Daoy (cell line): ENCODE data around the gene CDYL. TPM values are rescaled to one million over a fixed set of nuclear protein-coding genes. Genes with fewer than 3 reads are reported as not detected.
"Not testable (repeated sequence)": the region's sequence is repeated elsewhere in the genome, so short reads cannot be mapped to it uniquely, and the experiment has no call there.

Experiments
- DNase-seq: peaks from one replicate; pipeline ENCODE4 v3.0.0-alpha.2; 2015; ENCODE audit warnings: low read depth
- total RNA-seq: library from RNA; depleted of rRNA; stranded (reverse); fragments of >200 nt; shearing (Covaris generic); gene quantifications from 2 replicates; pipeline ENCODE4 v1.2.3, GENCODE V29; 2014

Gene CDYL
- total RNA-seq, 1 experiment from 2014 or later: 22.9 TPM

DNA sequence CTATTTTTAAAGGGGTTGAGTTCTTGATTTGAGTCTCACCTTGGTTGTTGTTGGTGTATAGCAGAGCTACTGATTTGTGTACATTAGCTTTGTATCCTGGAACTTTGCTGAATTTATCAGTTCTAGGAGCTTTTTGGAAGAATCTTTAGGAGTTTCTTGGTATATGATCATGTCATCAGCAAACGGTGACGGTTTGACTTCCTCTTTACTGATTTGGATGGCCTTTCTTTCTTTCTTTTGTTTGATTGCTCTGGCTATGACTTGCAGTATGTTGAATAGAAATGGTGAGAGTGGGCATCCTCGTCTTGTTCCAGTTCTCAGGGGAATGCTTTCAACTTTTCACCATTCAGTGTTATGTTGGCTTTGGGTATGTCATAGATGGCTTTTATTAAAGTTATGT is 64.0 kb downstream of the CDYL start:
- DNase-seq: no peak

DNA sequence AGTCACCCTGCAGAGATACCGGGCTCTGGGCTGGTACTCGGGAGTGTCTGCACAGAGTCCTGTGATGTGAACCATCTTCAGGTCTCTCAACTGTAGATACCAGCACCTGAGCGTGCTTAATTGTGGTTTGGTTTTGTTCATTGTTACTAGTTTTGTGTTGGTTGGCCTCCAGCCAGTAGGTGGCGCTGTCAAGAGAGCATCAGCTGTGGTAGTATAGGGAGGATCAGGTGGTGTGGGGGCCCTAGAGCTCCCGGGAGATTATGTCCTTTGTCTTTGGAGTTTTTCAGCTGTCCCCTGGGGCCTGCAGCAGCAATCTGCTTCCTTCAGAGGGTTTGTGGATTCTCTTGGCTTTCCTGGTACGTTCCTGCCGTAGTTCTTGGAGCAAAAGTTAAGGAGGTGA is 67.9 kb downstream of the CDYL start:
- DNase-seq: no peak

DNA sequence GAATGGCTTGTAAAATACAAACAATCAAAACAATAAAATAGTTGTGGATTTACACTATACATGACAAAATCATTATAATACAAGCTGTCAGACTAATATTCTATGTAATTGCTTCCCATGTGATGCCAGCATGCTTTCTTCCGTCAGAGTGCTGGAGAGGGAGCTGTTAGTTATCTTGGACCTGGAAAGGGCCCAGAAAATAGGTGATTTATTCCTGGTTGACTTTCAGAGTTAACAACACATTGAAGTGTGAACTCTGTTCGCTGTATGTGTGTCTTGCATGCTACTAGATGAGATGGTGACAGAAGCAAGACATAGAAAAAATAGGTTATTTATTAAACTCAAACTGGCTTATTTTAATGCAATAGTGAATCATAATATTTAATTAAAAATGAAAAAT is 70.2 kb downstream of the CDYL start:
- DNase-seq: no peak

DNA sequence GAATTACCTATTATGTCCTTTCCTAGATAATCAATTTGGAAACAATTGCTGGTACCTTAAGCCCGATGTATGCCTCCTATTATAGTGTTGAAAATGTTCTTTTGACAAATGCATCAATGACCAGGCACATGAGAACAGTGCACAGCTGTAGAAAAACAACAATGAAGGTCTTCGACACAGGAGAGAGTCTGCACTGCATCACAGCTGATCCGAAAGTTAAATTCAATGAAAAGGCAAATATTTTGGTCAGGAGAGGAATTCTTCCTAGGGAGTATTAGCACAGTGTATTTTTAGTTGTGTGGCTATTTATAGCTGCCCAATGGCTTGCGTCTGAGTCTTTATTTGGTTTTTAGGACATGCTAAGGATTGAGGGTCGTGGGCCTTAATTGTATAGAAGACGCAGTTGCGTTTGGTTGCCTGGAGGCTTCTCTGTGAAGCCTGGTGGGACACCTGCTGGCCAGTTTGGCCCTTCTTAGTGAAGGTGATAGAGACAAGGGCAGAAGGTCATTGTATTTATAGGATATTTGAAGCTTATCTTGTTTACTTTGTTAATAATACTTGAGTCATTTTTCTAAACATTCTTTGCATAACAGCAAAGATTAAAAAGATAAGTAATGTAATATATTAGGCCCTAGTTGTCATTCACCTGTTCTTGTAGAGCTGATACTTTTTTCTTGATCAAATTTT is 72.3 kb downstream of the CDYL start:
- no peak for DNase-seq

DNA sequence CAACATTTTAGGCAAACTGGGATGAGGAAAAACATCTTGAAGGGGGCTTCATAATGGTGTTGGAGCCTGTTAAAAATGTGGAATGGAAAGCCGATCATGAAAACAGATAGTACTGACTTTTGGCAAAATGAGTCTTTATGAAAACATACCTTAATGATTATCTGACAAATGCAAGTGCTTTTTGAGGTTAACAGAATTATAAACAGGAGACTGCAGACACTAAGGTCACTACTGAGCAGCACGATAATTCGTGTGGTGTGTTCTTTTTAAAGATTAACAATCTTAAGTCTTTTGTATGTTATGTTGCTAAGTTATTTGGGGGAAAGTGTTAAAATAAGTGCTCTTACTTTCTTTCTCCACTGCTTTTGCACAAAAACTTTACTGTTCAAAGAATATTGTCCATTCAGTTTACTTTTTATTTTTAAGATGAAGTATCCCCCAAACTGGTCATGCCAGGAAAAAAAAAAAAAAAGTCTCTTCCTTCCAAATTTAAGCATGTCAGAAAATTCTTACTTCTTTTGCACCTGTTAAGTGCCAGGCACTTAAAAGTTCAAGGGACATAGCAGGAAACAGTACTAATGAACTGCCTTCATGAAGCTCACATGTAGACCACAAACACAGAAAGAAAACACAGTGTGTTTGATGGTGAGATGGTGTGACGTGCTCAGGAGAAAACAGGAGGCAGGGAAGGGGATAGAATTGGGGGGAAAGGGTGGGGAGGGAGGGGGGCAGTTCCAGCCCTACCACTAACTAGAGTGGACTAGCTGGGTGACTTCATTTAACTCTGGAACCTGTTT is 73.2 kb downstream of the CDYL start:
- DNase-seq: no peak

DNA sequence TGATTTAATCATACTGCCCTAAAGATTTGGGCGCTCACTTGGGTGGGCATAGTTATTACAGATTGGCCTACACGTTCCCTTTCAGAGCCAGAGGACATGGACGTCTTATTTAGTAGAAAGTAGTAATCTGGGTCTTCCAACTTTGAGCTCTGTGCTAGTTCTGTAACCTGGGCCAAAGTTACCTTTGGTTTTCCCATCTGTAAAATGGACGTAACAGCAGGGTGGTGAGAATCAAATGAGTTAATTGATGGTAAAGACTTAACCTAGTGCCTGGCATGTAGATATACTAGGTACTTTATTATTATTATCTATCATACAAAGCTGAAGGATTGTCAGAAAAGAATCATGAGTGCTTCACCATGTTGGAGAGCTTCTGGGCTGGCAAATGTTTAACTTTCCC is 74.8 kb downstream of the CDYL start:
- DNase-seq: no peak

DNA sequence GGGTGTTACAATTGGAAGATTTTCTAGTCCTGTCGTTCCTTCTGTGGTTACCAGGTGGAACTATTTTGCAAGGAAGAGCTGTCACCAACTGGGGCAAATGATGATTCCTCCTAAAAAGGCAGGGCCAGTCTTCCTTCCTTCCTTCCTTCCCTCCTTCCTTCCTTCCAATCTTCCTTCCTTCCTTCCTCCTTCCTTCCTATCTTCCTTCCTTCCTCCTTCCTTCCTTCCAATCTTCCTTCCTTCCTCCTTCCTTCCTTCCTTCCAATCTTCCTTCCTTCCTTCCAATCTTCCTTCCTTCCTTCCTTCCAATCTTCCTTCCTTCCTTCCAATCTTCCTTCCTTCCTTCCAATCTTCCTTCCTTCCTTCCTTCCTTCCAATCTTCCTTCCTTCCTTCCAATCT is 76.0 kb downstream of the CDYL start:
- DNase-seq: not testable (repeated sequence)

DNA sequence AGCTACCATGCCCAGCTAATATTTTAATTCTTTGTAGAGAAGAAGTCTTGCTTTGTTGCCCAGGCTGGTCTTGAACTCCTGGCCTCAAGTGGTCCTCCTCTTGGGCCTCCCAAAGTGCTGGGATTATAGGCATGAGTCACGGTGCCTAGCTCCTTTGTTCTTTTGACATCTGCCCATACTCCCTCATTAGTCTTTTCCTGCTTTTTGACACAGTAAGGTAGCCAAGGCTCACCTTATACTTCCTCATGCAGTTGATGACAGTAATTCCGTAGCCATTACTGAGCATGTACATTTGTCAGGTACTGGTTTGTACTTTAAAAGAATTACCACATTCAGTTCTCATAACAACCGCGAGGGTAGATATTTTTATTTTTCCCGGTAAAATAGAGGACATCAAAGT is 76.7 kb downstream of the CDYL start:
- no peak for DNase-seq

DNA sequence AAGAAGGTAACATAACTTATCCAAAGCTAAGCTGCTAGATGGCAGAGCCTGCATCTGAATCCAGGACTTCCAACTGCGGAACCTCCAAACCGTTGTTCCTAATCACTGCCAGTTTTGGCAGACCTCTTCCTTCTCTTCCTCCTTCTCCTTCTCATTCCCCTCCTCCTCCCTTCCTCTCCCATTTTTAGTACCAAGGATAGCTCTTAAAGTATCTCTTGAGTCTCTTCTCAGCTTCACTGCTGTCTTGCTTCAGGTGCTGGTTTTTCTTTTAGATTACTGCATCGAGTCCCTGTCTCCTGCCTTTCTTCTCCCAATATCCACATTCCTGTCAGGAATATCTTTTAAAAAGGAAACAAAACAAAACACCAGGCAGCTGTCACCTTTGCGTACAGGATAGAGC is 77.1 kb downstream of the CDYL start:
- no peak for DNase-seq

DNA sequence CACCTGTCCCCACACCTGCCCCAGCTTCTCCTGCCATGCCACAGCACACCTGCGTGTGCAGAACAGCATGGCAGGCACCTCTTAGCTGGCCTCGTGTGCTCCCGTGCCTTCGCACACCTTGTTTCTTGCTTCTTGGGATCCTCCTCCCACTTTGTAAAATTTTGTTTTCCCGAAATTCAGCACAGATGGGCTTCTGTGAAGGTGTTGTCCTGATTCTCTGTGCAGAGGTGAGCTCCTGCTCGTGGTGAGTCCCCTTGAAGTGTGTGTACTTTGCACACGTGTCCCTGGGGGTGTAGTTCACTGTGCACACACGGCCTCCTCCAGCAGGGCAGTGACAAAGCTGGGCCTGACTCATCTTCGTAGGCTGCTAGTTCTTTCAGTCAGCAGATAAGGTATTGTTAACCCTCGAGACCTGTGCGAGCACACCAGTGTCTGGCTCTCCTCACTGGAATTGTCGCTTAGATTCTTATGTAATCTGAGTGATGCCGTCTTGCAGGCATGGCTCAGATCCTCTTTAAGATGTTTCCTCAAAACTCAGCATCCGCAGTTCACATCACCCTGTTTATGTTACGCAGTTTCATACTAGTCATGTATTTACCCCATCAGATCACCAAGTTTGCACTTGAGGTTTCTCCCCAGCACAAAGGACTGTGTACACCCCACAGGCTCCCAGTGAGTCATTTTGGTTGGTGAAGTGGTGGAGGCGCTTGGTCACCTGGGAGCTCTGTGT is 77.7 kb downstream of the CDYL start:
- peak; percentile 72 for DNase-seq

DNA sequence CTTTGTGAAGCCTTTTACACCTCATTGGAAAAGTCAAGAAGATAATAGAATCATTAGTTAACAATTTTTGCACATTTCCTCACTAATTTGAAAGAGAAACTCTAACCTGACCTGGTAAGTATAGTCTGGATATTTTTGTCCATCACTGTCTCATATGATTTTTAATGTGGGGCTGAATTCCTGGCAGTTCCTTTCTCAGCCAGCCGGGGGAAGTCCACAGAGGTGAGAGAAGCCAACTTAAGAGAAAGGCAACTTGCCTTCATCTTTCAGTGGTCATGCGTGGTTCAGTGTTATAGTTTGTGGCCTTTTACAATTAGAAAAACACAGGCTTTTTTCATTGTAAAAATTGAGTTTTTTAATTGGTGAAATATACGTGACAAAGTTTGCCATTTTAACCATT is 80.6 kb downstream of the CDYL start:
- no peak for DNase-seq

DNA sequence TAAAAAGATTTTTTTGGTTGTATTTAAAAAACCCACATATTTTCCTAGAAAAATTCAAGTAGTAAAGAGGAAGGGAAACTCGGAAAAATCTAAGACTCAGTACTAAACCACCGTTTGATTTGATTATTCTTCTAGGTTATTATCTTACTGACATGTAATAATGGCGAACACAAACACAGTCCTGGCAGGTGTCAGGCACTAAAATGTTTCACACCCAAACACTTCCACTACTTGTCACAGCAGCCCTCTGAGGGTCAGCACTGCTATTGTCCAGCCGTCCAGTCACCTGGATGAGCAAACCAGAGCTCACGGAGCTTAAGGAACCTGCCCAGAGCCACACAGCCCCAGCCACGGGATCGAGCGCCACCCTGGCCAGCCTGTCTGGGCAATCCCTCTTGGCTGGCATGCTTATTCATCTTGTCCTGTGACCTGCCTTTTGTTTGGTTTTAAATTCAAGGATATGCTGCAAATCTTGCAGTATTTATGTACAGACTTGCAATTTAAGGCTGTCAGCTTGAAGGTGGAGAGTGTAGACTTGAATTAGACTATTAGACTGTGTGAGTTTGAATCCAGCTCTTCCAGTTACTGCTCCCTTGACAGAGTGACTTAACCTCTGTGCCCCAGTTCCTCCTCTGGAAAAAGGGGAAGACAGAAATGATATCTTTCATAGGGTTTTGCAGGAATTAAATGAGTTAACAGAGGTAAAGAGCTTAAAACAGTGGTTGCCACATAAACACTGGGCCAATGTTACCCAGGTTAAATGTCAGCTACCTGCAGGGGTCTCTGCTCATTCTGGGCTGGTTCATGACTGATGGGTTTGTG is 82.2 kb downstream of the CDYL start:
- DNase-seq: no peak

DNA sequence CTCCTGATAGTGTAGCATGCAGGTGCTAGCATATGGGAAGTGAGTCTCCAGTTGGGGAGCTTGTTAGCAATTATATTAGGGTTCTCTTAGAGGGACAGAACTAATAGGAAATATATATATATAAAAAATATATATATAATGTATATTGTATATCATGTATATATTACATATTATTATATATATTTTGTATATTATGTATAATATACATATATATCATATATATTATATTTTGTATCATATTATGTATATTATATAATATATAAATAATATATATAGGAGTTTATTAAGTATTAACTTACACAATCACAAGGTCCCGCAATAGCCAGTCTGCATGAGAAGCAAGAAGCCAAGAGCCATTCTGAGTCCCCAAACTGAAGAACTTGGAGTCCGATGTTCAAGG is 84.2 kb downstream of the CDYL start:
- DNase-seq: no peak

DNA sequence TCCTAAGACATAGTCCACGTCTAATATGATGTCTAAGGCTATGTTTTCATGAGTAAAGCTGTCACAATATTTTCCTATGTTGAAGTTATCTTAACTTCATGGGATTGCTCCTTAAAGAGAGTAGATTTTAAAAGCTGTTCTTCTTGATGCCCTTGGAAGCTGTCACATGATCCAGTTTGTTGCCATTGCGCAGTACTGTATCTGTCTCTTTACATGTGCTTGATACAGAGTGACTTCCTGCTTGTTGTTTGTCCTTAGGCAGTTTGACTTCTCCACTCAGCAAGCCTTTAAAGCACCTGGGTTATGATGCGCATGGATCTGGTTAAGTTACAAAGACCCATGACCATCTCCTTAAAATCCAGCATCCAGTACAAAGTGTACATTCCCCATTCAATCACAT is 85.4 kb downstream of the CDYL start:
- no peak for DNase-seq

DNA sequence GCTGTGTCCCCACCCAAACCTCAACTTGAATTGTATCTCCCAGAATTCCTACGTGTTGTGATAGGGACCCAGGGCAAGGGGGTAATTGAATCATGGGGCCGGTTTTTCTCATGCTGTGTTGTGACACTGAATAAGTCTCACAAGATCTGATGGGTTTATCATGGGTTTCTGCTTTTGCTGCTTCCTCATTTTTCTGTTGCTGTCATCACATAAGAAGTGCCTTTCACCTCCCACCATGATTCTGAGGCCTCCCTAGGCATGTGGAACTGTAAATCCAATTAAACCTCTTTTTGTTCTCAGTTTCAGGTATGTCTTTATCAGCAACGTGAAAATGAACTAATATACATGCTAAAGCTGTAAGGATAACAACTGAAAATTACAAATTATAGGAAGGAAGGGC is 88.3 kb downstream of the CDYL start:
- DNase-seq: no peak

DNA sequence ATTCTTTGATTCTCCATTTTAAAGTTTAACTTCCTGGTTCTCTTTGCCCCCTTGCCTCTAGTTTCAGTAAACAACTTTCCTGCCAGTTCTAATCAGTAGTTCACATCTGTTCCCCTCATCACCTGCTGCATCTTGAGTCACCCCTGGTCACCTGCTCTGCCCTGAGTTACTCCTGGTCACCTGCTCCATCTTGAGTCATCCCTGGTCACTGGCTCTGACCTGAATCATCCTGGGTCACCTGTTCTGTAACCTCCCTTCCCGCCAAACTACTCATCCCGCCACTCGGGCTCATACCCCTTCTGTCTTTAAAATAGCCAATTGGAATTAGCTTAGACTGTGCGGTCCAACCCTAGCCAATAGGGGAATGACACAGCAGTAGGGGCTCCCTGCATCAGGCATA is 88.8 kb downstream of the CDYL start:
- DNase-seq: not testable (repeated sequence)

DNA sequence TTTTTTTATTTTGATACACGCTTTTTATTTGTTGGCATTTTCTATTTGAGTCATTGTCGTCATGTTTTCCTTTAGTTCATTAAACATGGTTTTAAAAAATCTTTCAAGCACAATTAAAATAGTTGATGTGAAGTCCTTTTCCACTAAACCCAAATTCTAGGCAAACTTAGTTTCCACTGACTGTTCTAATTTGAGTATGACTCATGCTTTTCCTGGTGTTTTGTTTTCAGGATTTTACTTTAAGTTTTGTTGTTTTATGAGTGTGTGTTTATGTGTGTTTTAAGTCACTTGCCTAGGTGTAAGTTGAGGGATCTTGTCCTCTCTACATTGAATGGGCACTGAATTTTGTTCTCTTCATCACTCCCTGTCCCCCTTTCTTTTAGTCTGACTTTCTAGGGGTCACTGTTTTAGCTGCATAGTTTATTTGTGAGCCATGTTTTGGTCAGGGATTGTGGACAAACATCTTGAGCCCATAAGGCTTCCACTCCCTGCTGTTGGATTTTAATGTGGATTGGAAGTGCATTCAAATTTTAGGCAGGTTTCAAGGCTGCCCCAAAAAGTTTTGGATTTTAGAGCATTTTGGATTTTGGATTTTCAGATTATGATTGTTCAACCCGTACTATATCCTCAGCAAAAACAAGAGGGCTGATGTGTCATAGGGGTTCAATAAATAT is 94.8 kb downstream of the CDYL start:
- DNase-seq: no peak

DNA sequence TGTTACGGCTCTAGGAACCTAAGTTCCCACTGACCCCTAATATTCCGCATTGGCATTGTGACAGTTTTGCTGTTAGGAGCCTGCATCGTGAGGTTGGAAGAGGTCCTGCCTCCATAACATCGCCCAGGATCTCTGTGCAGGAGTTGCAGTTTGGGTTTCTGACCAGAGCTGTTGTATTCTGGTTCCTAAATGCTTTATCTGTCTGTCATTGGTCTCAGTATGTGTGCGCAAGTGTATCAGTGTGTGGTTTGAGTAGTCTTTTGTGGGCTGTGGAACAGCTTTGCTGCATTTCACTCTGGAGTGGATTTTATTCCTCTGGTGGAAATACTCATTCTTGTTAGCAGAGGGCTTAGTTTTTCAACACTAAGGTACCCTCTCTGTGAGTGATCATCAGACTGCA is 95.6 kb downstream of the CDYL start:
- no peak for DNase-seq

DNA sequence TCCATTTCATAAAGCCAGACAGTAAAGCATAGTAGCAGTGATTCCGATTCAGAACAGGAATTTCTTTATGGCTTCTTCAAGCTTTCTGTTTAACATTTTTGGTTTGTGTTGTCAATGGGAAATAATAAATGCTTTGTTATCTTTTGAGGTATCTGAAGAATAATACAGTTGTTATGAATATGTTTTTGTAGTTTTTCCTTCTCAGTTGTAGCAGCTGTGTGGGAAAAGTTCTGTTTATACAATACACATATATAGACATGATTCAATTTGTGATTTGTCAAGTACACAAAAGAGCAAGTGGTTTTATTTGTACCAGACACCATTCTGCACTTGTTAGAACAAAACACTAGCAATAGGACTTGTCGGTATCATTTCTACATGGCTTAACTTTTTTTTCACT is 96.6 kb downstream of the CDYL start:
- DNase-seq: no peak

DNA sequence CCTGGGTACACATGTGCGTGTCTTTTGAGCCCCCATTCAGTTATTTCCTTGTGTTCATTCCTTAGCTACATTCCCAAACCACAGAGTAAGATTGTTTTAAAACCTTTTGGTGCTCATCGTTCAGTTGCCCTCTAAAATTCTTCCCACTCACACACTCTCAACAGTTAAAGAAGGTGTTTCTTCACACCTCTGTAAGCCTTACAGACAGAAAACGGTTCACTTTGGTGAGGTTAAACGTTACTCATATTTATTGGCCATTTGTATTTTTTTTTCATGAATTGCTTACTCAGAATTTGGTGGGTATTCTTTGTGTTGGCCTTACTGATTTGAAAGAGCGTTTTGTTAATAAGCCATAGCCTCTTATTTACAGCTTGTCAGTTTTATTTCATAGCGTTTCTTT is 97.7 kb downstream of the CDYL start:
- DNase-seq: no peak

DNA sequence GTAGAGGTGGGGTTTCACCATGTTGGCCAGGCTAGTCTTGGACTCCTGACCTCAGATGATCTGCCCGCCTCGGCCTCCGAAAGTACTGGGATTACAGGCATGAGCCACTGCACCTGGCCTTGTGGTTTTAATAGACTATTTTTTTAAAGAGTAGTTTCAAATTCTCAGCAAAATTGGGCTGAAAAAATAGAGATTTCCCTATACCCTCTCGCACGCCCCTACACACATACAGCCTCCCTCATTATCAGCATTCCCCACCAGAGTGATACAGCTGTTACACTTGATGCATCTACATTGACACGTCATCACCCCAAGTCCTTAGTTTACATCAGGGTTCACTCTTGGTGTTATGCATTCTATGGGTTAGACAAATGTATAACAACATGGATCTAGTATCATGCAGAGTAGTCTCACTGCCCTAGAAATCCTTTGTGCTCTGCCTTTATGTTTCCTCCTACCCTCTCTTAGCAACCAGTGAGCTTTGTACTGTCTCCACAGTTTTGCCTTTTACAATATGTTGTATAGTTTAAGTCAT is 103.6 kb downstream of the CDYL start:
- no peak for DNase-seq
